OCI-LY3 (cell line): ENCODE results near the gene POLR2L.
A peak's percentile ranks its signal among the peaks of the same experiment; 100 is the strongest.

Source experiments
- H2AFZ ChIP-seq: fragments of 200-600, 300-600 bp; shearing (Covaris generic); 2 replicates; pipeline ENCODE4 v1.6.0; 2014; ENCODE audit warnings: antibody characterized with exemption, low read depth, low read length
- H3K27ac ChIP-seq: fragments of 200-600, 300-600 bp; sonication (generic); 2 replicates; pipeline ENCODE4 v1.5.1; 2014; ENCODE audit warnings: mild to moderate bottlenecking, low read length, moderate library complexity, mixed read lengths
- H3K27me3 ChIP-seq: fragments of 200-600, 300-600 bp; sonication (generic); 2 replicates; pipeline ENCODE4 v1.6.1; 2014; ENCODE audit warnings: low read depth, low read length, mixed read lengths
- H3K36me3 ChIP-seq: fragments of 200-600, 300-600 bp; sonication (generic); replicated peaks from 2 replicates; pipeline ENCODE3; 2014; ENCODE audit warnings: low read depth, low read length, mixed read lengths
- H3K4me1 ChIP-seq: fragments of 300-600, 200-600 bp; sonication (generic); 2 replicates; pipeline ENCODE4 v1.6.1; 2014; ENCODE audit warnings: low read length, mixed read lengths
- H3K4me2 ChIP-seq: fragments of 200-600, 300-600 bp; sonication (generic); 2 replicates; pipeline ENCODE4 v1.6.1; 2014; ENCODE audit warnings: low read length, mixed read lengths
- H3K4me3 ChIP-seq: fragments of 300-600, 200-600 bp; sonication (generic); 2 replicates; pipeline ENCODE4 v1.5.1; 2014; ENCODE audit warnings: antibody characterized with exemption, mild to moderate bottlenecking, low read length, moderate library complexity
- H3K79me2 ChIP-seq: fragments of 300-600, 200-600 bp; shearing (Covaris generic); 2 replicates; pipeline ENCODE4 v1.6.1; 2014; ENCODE audit warnings: mild to moderate bottlenecking, low read length, mixed read lengths
- H3K9ac ChIP-seq: fragments of 300-600, 200-600 bp; shearing (Covaris generic); 2 replicates; pipeline ENCODE4 v1.6.0; 2014; ENCODE audit warnings: mild to moderate bottlenecking, low read length, moderate library complexity
- H3K9me3 ChIP-seq: fragments of 200-600, 300-600 bp; shearing (Covaris generic); 2 replicates; pipeline ENCODE4 v1.6.1; 2014; ENCODE audit warnings: low read length, mixed read lengths; ENCODE audit not compliant: insufficient read depth
- H4K20me1 ChIP-seq: fragments of 200-600, 300-600 bp; sonication (generic); 2 replicates; pipeline ENCODE4 v1.6.1; 2016; ENCODE audit warnings: low read length, mixed read lengths; ENCODE audit not compliant: insufficient read depth
- CTCF ChIP-seq: fragments of 200-600, 300-600 bp; sonication (generic); IDR thresholded peaks from 2 replicates; pipeline ENCODE4 v1.5.1; 2014; ENCODE audit warnings: antibody characterized with exemption, low read length, low read depth
- EZH2phosphoT487 ChIP-seq: fragments of 200-600 bp; shearing (Covaris generic); IDR thresholded peaks from 2 replicates; pipeline ENCODE4 v1.6.1; 2018; ENCODE audit warnings: antibody characterized with exemption, mixed run types, low read depth

The POLR2L gene

GRCh38 chr11:791658-792534 is 50.4 kb downstream of the POLR2L start:
- Histone ChIP-seq H3K4me1 (peaks cover 16% of the 10 kb centered on the region), H4K20me1 (peaks cover 11% of the 10 kb centered on the region; the same call in 1 of the 2 replicates)
- TF ChIP-seq EZH2phosphoT487: no peak
- no peak for TF ChIP-seq CTCF

GRCh38 chr11:790721-791564 is 51.4 kb downstream of the POLR2L start:
- Histone ChIP-seq H2AFZ (no peak overlapping the region), H3K27ac (no peak overlapping the region), H3K36me3 (peaks cover 3% of the 10 kb centered on the region), H3K4me3 (no peak overlapping the region), H3K4me2 (no peak overlapping the region), H4K20me1 (peaks cover 7% of the 10 kb centered on the region; the same call in 1 of the 2 replicates), H3K27me3 (no peaks in the 10 kb centered on the region), H3K9ac (no peak overlapping the region), H3K79me2 (peaks cover 17% of the 10 kb centered on the region), H3K9me3 (no peaks in the 10 kb centered on the region), H3K4me1 (peaks cover 10% of the 10 kb centered on the region)
- TF ChIP-seq EZH2phosphoT487 (no peak), CTCF (no peak)

More at GRCh38 chr11:791658-792534, 50.4 kb downstream of the POLR2L start:
- H3K9me3 ChIP-seq: no peaks in the 10 kb centered on the region
- peaks cover 3% of the 10 kb centered on the region for H3K36me3 ChIP-seq
- H3K4me3 ChIP-seq: no peak overlapping the region
- H3K4me2 ChIP-seq: no peak overlapping the region
- no peak overlapping the region for H2AFZ ChIP-seq
- H3K79me2 ChIP-seq: peaks cover 25% of the 10 kb centered on the region
- no peak overlapping the region for H3K9ac ChIP-seq
- H3K27me3 ChIP-seq: no peaks in the 10 kb centered on the region
- no peak overlapping the region for H3K27ac ChIP-seq

DNA sequence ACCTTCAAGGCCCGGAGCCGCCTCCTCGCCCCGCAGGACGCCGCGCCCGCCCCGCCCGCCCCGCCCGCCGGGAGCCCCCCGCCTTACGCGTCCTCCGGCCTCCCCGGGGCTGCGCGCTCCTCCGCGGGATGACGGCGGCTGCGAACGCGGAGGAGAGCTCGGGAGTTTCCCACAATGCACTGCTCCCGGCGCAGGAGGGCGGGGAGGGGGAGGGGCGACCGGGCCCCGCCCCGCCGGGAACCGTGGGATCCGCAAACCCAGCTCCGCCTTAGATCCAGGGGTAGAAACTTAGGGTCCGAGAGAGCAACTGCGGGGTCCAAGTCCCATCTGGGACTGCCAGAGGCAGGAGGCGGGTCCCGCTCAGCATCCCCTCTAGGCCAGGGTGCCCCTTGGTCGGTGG is 52.4 kb downstream of the POLR2L start, which contains the start of gene CEND1:
CEND1 (minus strand) TSS at position 148 of the 400 bp plus-strand sequence. CDS start 1,514 bp downstream, outside the sequence.
- H4K20me1 ChIP-seq: peaks cover 7% of the 10 kb centered on the region; the same call in 1 of the 2 replicates
- no peaks in the 10 kb centered on the region for H3K9me3 ChIP-seq
- H3K4me1 ChIP-seq: peaks cover 8% of the 10 kb centered on the region
- H3K36me3 ChIP-seq: peaks cover 3% of the 10 kb centered on the region
- no peak within 1 kb of the TSS for H3K27ac ChIP-seq
- TF ChIP-seq CTCF: no peak
- TF ChIP-seq EZH2phosphoT487: no peak
- H3K9ac ChIP-seq: no peak within 1 kb of the TSS
- no peak within 1 kb of the TSS for H3K4me3 ChIP-seq
- no peak within 1 kb of the TSS for H2AFZ ChIP-seq
- H3K27me3 ChIP-seq: no peaks in the 10 kb centered on the region
- 0 out of 2 replicates have a peak, but pooled peaks cover 7% of the 10 kb centered on the region for H3K79me2 ChIP-seq
- peak within 1 kb of the TSS; percentile 23; the same call in 1 of the 2 replicates for H3K4me2 ChIP-seq
